OCI-LY1 (cell line): ENCODE results near the gene WHRN.

ENCODE experiments used
- CTCF ChIP-seq: fragments of 200-600 bp; sonication (generic), shearing (Covaris generic); IDR thresholded peaks from 2 replicates; pipeline ENCODE4 v1.5.1; 2017; ENCODE audit warnings: mild to moderate bottlenecking, antibody characterized with exemption, low read length, moderate library complexity, mixed read lengths
- EZH2 ChIP-seq: fragments of 200-600 bp; sonication (generic), shearing (Covaris generic); IDR thresholded peaks from 2 replicates; pipeline ENCODE4 v1.8.0; 2017; ENCODE audit warnings: borderline replicate concordance, mixed run types, mild to moderate bottlenecking, antibody characterized with exemption, low read length, moderate library complexity, mixed read lengths

GRCh38 chr9:114388357-114388682 is 117.0 kb downstream of the WHRN start:
- TF ChIP-seq CTCF (no peak), EZH2 (no peak)
